Vagina (tissue), 2 donors: ENCODE results near the gene SLIT2. TPM values are rescaled to one million over a fixed set of nuclear protein-coding genes. Genes with fewer than 3 reads are reported as not detected.

Source experiments
- DNase-seq, 2 donors: peaks; one replicate each; pipeline ENCODE4 v3.0.0-alpha.2; 2017; ENCODE audit errors: extremely low spot score in 2 of 2
- H3K27ac ChIP-seq: fragments of 200-600 bp; sonication (generic); one replicate; pipeline ENCODE4 v1.5.1; 2019
- H3K27me3 ChIP-seq: fragments of 200-600 bp; sonication (generic); one replicate; pipeline ENCODE4 v1.5.1; 2019
- H3K36me3 ChIP-seq, 2 donors: fragments of 200-600 bp; sonication (generic); one replicate each; pipeline ENCODE4 v1.5.1; 2017 to 2019
- H3K4me1 ChIP-seq: fragments of 200-600 bp; sonication (generic); one replicate; pipeline ENCODE4 v1.5.1; 2019
- H3K4me3 ChIP-seq, 2 donors: fragments of 200-600 bp; sonication (generic); 1 replicate in 1 of 2; 2 replicates in 1 of 2; pipeline ENCODE4 v1.5.1; 2016 to 2019
- H3K9me3 ChIP-seq: fragments of 200-600 bp; sonication (generic); one replicate; pipeline ENCODE4 v1.5.1; 2019
- POLR2A ChIP-seq, 2 donors: fragments of 450-650 bp; IDR thresholded peaks; one replicate each; pipeline ENCODE4 v1.6.1; 2017; ENCODE audit warnings: antibody characterized with exemption in 2 of 2, mild to moderate bottlenecking in 2 of 2, moderate library complexity in 2 of 2
- POLR2AphosphoS5 ChIP-seq, 2 donors: sonication (generic); formaldehyde crosslinking; IDR thresholded peaks; one replicate each; pipeline ENCODE4 v1.9.0; 2017; ENCODE audit warnings: antibody characterized with exemption in 2 of 2, mild to moderate bottlenecking in 2 of 2, low read depth in 1 of 2; ENCODE audit not compliant: insufficient read depth in 1 of 2
- intact Hi-C: fragments of 100-400 bp; cut with DNase I; formaldehyde crosslinking; loops from one replicate; pipeline ENCODE4 v1.15.1; 2023
- total RNA-seq: library from RNA; depleted of rRNA; stranded (reverse); fragments of >200 nt; gene quantifications from one replicate; pipeline ENCODE4 v1.2.3, GENCODE V29; 2016
- TF ChIP-seq, protein P1 (sequence below), 3 experiments: fragments of 450-650 bp in 2 of 3; fragments of 200-600 bp in 1 of 3; sonication (generic) in 1 of 3; IDR thresholded peaks; one replicate each; pipeline ENCODE4 v1.5.1; 2017 to 2019; ENCODE audit warnings: antibody characterized with exemption in 3 of 3, mild to moderate bottlenecking in 2 of 3, moderate library complexity in 2 of 3

Gene SLIT2
- total RNA-seq, 1 donor from 2014 or later, result 29.2 TPM

- DNase-seq, result no peak
- intact Hi-C loops, result no loop called here
- H3K36me3 ChIP-seq, result no peaks in the 10 kb centered on the region
- no peak overlapping the region for H3K27ac ChIP-seq
- TF ChIP-seq, protein P1, sequence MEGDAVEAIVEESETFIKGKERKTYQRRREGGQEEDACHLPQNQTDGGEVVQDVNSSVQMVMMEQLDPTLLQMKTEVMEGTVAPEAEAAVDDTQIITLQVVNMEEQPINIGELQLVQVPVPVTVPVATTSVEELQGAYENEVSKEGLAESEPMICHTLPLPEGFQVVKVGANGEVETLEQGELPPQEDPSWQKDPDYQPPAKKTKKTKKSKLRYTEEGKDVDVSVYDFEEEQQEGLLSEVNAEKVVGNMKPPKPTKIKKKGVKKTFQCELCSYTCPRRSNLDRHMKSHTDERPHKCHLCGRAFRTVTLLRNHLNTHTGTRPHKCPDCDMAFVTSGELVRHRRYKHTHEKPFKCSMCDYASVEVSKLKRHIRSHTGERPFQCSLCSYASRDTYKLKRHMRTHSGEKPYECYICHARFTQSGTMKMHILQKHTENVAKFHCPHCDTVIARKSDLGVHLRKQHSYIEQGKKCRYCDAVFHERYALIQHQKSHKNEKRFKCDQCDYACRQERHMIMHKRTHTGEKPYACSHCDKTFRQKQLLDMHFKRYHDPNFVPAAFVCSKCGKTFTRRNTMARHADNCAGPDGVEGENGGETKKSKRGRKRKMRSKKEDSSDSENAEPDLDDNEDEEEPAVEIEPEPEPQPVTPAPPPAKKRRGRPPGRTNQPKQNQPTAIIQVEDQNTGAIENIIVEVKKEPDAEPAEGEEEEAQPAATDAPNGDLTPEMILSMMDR (IDR thresholded peaks at IDR 0.05), result no peak
- no peak for TF ChIP-seq POLR2A (IDR thresholded peaks at IDR 0.05)
- TF ChIP-seq POLR2AphosphoS5 (IDR thresholded peaks at IDR 0.05; ENCODE audit: insufficient read depth in 1 of 2, low read depth in 1 of 2), result no peak
- H3K4me1 ChIP-seq, result no peaks in the 10 kb centered on the region
- H3K9me3 ChIP-seq, result no peaks in the 10 kb centered on the region
- H3K27me3 ChIP-seq, result no peaks in the 10 kb centered on the region
- H3K4me3 ChIP-seq, result no peak overlapping the region
Measured at GRCh38 chr4:20276848-20277247, 25.1 kb downstream of the SLIT2 start.

- no peak for DNase-seq
- Histone ChIP-seq H3K9me3 (no peaks in the 10 kb centered on the region), H3K4me1 (no peaks in the 10 kb centered on the region), H3K27ac (no peak overlapping the region), H3K27me3 (no peaks in the 10 kb centered on the region), H3K4me3 (no peak overlapping the region), H3K36me3 (no peaks in the 10 kb centered on the region)
- intact Hi-C loops, result no loop called here
- TF ChIP-seq, protein P1 (IDR thresholded peaks at IDR 0.05), result no peak
- no peak for TF ChIP-seq POLR2AphosphoS5 (IDR thresholded peaks at IDR 0.05; ENCODE audit: insufficient read depth in 1 of 2, low read depth in 1 of 2)
- no peak for TF ChIP-seq POLR2A (IDR thresholded peaks at IDR 0.05)
Measured at GRCh38 chr4:20278195-20278594, 26.5 kb downstream of the SLIT2 start.

DNA sequence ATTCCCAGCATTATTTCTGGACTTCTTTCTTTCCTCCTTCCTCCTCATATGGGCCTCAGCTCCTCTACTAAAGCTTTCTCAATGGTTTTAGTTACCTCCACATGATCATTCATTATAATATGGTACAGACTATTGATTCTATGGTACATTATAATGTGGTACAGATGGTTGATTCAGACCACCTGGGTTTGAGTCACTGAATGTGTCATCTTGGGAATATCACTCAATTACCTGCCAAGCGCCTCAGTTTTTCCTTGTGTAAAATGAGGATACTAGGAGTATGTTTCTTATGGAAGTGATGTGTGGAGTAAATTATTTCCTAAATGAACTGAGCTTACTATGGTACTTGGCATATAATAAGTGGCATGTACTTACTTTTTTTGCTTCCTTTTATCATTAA lies 27.7 kb downstream of the SLIT2 start:
- intact Hi-C loops, result no loop called here
- no peaks in the 10 kb centered on the region for H3K36me3 ChIP-seq
- TF ChIP-seq, protein P1 (IDR thresholded peaks at IDR 0.05), result no peak
- TF ChIP-seq POLR2AphosphoS5 (IDR thresholded peaks at IDR 0.05; ENCODE audit: insufficient read depth in 1 of 2, low read depth in 1 of 2), result no peak
- no peak overlapping the region for H3K4me3 ChIP-seq
- no peaks in the 10 kb centered on the region for H3K27me3 ChIP-seq
- DNase-seq, result no peak
- no peaks in the 10 kb centered on the region for H3K4me1 ChIP-seq
- H3K9me3 ChIP-seq, result no peaks in the 10 kb centered on the region
- no peak overlapping the region for H3K27ac ChIP-seq

DNA sequence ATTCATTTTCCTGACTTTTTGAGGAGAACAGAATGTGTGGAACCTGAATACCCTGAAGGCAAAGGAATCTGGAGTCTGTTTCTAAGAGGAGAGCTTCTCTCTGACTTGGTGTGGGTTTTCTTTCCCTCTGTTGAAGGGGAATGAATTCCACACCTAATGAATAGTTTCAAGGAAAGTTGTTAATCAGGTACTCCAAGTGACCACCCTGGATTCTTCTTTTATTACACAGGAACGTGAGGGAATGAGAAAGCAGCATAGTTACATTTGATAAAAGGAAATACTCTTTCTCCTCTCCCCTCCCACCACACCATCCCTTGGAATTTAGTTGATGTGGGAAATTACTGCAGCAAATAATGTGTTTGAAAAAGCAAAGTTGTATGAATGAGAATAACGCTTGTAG lies 29.7 kb downstream of the SLIT2 start:
- Histone ChIP-seq H3K27ac (no peak overlapping the region), H3K4me1 (no peaks in the 10 kb centered on the region), H3K4me3 (no peak overlapping the region), H3K27me3 (no peaks in the 10 kb centered on the region), H3K36me3 (no peaks in the 10 kb centered on the region), H3K9me3 (no peaks in the 10 kb centered on the region)
- no peak for DNase-seq
- TF ChIP-seq POLR2A (IDR thresholded peaks at IDR 0.05) (no peak), POLR2AphosphoS5 (IDR thresholded peaks at IDR 0.05; ENCODE audit: insufficient read depth in 1 of 2, low read depth in 1 of 2) (no peak)
- TF ChIP-seq, protein P1 (IDR thresholded peaks at IDR 0.05), result no peak
- intact Hi-C loops, result no loop called here

DNA sequence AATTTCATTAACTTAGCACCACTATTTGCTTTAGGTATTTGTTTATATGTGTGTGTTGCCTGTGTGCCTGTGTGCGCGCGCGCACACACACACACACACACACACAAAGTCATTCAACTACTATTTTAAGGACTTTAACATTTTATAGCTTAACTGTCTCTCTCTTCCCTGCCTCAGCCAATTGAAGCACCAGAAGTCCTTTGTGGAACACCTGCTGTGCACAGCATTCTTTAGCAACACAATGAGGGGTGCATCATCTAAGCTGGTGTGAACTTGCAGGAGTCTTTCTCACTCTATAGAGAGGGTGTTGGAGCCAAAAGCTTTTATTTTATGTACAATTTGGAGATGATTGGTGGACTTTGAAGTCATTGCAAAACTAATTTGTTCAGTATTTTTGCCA lies 31.3 kb downstream of the SLIT2 start:
- Histone ChIP-seq H3K4me3 (no peak overlapping the region), H3K9me3 (no peaks in the 10 kb centered on the region), H3K27ac (no peak overlapping the region), H3K4me1 (no peaks in the 10 kb centered on the region), H3K36me3 (no peaks in the 10 kb centered on the region), H3K27me3 (no peaks in the 10 kb centered on the region)
- intact Hi-C loops, result no loop called here
- no peak for DNase-seq
- TF ChIP-seq, protein P1 (IDR thresholded peaks at IDR 0.05), result no peak
- TF ChIP-seq POLR2A (IDR thresholded peaks at IDR 0.05) (no peak), POLR2AphosphoS5 (IDR thresholded peaks at IDR 0.05; ENCODE audit: insufficient read depth in 1 of 2, low read depth in 1 of 2) (no peak)
